Endothelial cell of umbilical vein (primary cell): ENCODE results near the gene ATXN7. TPM values are rescaled to one million over a fixed set of nuclear protein-coding genes. Genes with fewer than 3 reads are reported as not detected.

ENCODE experiments used
- BruUV-seq: library from RNA; stranded (reverse); fragments of 400-500 nt; replicated peaks from 2 replicates; lab custom pipeline; 2021; lab: Mats Ljungman, UMichigan
- CTCF ChIA-PET: fragments of 300-600, 350-600 bp; sonication (Branson Sonifier 250); formaldehyde crosslinking; loops from one replicate; lab custom pipeline; 2021; ENCODE audit warnings: antibody characterized with exemption, inconsistent platforms; lab: Charles Lee
- POLR2A ChIA-PET: fragments of 300-600, 350-600 bp; sonication (Branson Sonifier 250); formaldehyde crosslinking; loops from one replicate; lab custom pipeline; 2021; ENCODE audit warnings: antibody characterized with exemption, inconsistent platforms; lab: Charles Lee
- DNase-seq: peaks from one replicate; pipeline ENCODE4 v3.0.0-alpha.2; 2011; ENCODE audit warnings: low read depth, low spot score
- FAIRE-seq: peaks from 2 replicates; lab custom pipeline; 2011; peaks lifted over from hg19 to GRCh38; lab: Jason Lieb, UNC
- H2AFZ ChIP-seq: 2 replicates; pipeline ENCODE4 v1.6.0; 2012; ENCODE audit warnings: low read depth, low read length, control low read depth, inconsistent platforms
- H3K27ac ChIP-seq: 2 replicates; pipeline ENCODE4 v1.5.1; 2011; ENCODE audit warnings: low read depth, mild to moderate bottlenecking, control low read depth, low read length, moderate library complexity; ENCODE audit not compliant: insufficient read depth
- H3K27me3 ChIP-seq, 2 experiments: 2 replicates each; pipeline versions ENCODE4 v1.6.0 to v1.6.1; 2011; ENCODE audit warnings: low read length in 2 of 2, mixed read lengths in 1 of 2; ENCODE audit not compliant: control insufficient read depth in 2 of 2, insufficient read depth in 2 of 2
- H3K36me3 ChIP-seq, 2 experiments: 2 replicates in 1 of 2; 3 replicates in 1 of 2; pipeline ENCODE4 v1.5.1; 2011; ENCODE audit warnings: low read length in 2 of 2, mild to moderate bottlenecking in 1 of 2, moderate library complexity in 1 of 2; ENCODE audit not compliant: control insufficient read depth in 2 of 2, insufficient read depth in 2 of 2; ENCODE audit errors: extremely low read depth in 1 of 2
- H3K4me1 ChIP-seq: 3 replicates; pipeline ENCODE4 v1.5.1; 2011; ENCODE audit warnings: mild to moderate bottlenecking, low read length; ENCODE audit not compliant: control insufficient read depth, insufficient read depth; ENCODE audit errors: extremely low read depth
- H3K4me2 ChIP-seq: 2 replicates; pipeline ENCODE4 v1.6.1; 2011; ENCODE audit warnings: low read length, control low read depth, mixed read lengths; ENCODE audit not compliant: insufficient read depth
- H3K4me3 ChIP-seq, 3 experiments: fragments of 200-600 bp in 1 of 3; sonication (generic), shearing (Covaris generic) in 1 of 3; replicated peaks in 1 of 3; 2 replicates each; pipeline ENCODE4 v1.5.1; 2011 to 2016; ENCODE audit warnings: control low read depth in 3 of 3, low read length in 3 of 3, mild to moderate bottlenecking in 2 of 3, inconsistent platforms in 1 of 3, low read depth in 1 of 3, moderate library complexity in 1 of 3; ENCODE audit not compliant: insufficient read depth in 1 of 3
- H3K79me2 ChIP-seq: 2 replicates; pipeline ENCODE4 v1.6.0; 2012; ENCODE audit warnings: low read length, inconsistent platforms; ENCODE audit not compliant: control insufficient read depth, insufficient read depth
- H3K9ac ChIP-seq: replicated peaks from 2 replicates; pipeline ENCODE3; 2011; ENCODE audit warnings: low read length, control low read depth; ENCODE audit not compliant: insufficient read depth; ENCODE audit errors: extremely low read depth
- H3K9me1 ChIP-seq: replicated peaks from 3 replicates; pipeline ENCODE4 v1.6.0; 2011; ENCODE audit warnings: mild to moderate bottlenecking, low read length; ENCODE audit not compliant: control insufficient read depth, insufficient read depth; ENCODE audit errors: extremely low read depth
- H3K9me3 ChIP-seq: replicated peaks from 2 replicates; pipeline ENCODE4 v1.5.1; 2012; ENCODE audit warnings: low read length, inconsistent platforms; ENCODE audit not compliant: control insufficient read depth, insufficient read depth
- H4K20me1 ChIP-seq: replicated peaks from 2 replicates; pipeline ENCODE3; 2011; ENCODE audit warnings: mild to moderate bottlenecking, low read length; ENCODE audit not compliant: control insufficient read depth, insufficient read depth; ENCODE audit errors: extremely low read depth
- CTCF ChIP-seq, 2 donors: IDR thresholded peaks; 1 replicate in 1 of 2; 2 replicates in 1 of 2; pipeline ENCODE4 v1.5.1; 2011; ENCODE audit warnings: low read length in 2 of 2, mild to moderate bottlenecking in 2 of 2, moderate library complexity in 2 of 2, control low read depth in 1 of 2, inconsistent platforms in 1 of 2, low read depth in 1 of 2; ENCODE audit not compliant: insufficient read depth in 1 of 2; ENCODE audit errors: extremely low read depth in 1 of 2
- EZH2 ChIP-seq: IDR thresholded peaks from 2 replicates; pipeline ENCODE4 v1.6.1; 2012; ENCODE audit warnings: borderline replicate concordance, low read depth, mild to moderate bottlenecking, moderate library complexity, low read length, inconsistent platforms; ENCODE audit not compliant: severe bottlenecking
- FOS ChIP-seq: IDR thresholded peaks from 2 replicates; pipeline ENCODE4 v1.6.1; 2011; ENCODE audit warnings: mild to moderate bottlenecking, low read length, moderate library complexity, borderline replicate concordance; ENCODE audit not compliant: insufficient read depth
- GATA2 ChIP-seq: IDR thresholded peaks from 2 replicates; pipeline ENCODE4 v1.7.0; 2011; ENCODE audit warnings: low read depth, mild to moderate bottlenecking, moderate library complexity, mixed read lengths, low read length; ENCODE audit not compliant: insufficient read length, insufficient read depth
- JUN ChIP-seq: IDR thresholded peaks from 2 replicates; pipeline ENCODE4 v1.6.1; 2011; ENCODE audit warnings: borderline replicate concordance, low read depth; ENCODE audit not compliant: insufficient read length, insufficient read depth
- MYC ChIP-seq: IDR thresholded peaks from one replicate; pipeline ENCODE4 v1.6.1; 2011; ENCODE audit warnings: mild to moderate bottlenecking, low read depth, low read length
- POLR2A ChIP-seq: IDR thresholded peaks from 2 replicates; pipeline ENCODE4 v1.6.1; 2012; ENCODE audit warnings: low read depth, mild to moderate bottlenecking, control low read depth, low read length
- POLR2AphosphoS5 ChIP-seq: IDR thresholded peaks from 2 replicates; pipeline ENCODE4 v1.6.1; 2012; ENCODE audit warnings: low read depth, mild to moderate bottlenecking, control low read depth, low read length, moderate library complexity; ENCODE audit not compliant: insufficient read depth
- dilution Hi-C: fragments of 300-500 bp; cut with MboI; formaldehyde crosslinking; loops from one replicate; pipeline ENCODE4 v1.15.0; 2019; ENCODE audit warnings: low sequenced_read_pairs; ENCODE audit not compliant: extremely low pct_ligation_motif_present
- intact Hi-C: fragments of 100-400 bp; cut with micrococcal nuclease; formaldehyde crosslinking; loops from one replicate; pipeline ENCODE4 v1.10.0; 2022
- polyA plus RNA-seq, 4 experiments: library from polyadenylated mRNA; depleted of rRNA in 3 of 4; stranded (reverse) in 3 of 4; unstranded in 1 of 4; fragments of >200 nt; gene quantifications; 2 replicates each; pipeline versions ENCODE4 v1.2.1 to v1.2.3, GENCODE V29; 2011 to 2012; ENCODE audit warnings: missing spikeins in 1 of 4
- total RNA-seq: library from RNA; stranded (reverse); gene quantifications from 2 replicates; pipeline ENCODE4 v1.2.3, GENCODE V29; 2021
- TF ChIP-seq, protein P1 (sequence below): IDR thresholded peaks from 2 replicates; pipeline ENCODE4 v1.6.1; 2011; ENCODE audit not compliant: insufficient read depth, insufficient read length

ATXN7 gene
- total and polyA plus RNA-seq, 2 donors (not counting 3 experiments of a cell fraction or from before 2014, with no cell fraction given): 21.2 to 34.7 TPM

GRCh38 chr3:63908081-63908736, 44.5 kb downstream of the ATXN7 start:
- no peak for FAIRE-seq
- Histone ChIP-seq H3K4me2 (no peak overlapping the region), H4K20me1 (no peaks in the 10 kb centered on the region), H3K4me3 (no peak overlapping the region), H3K36me3 (no peaks in the 10 kb centered on the region), H3K4me1 (peaks cover 20% of the 10 kb centered on the region), H3K9ac (no peak overlapping the region), H3K79me2 (peaks cover 10% of the 10 kb centered on the region), H3K9me3 (no peaks in the 10 kb centered on the region), H3K27me3 (no peaks in the 10 kb centered on the region), H3K27ac (no peak overlapping the region), H2AFZ (no peak overlapping the region), H3K9me1 (no peaks in the 10 kb centered on the region)
- intact Hi-C loops (no loop called here), dilution Hi-C loops (no loop called here)
- ChIA-PET POLR2A (no interaction called here), CTCF (interaction anchor here (0.5 to 1.1 kb wide), 10 partner anchors 10 to 92 kb away, joined by 3 to 6 read pairs (median 3); partner anchors contain the start of genes ATXN7, C3orf49 and THOC7)
- DNase-seq: peak; percentile 41
- no TSS peak for BruUV-seq
- TF ChIP-seq MYC: no peak
- no peak for TF ChIP-seq GATA2
- TF ChIP-seq CTCF (IDR thresholded peaks at IDR 0.05; ENCODE audit: extremely low read depth in 1 of 2, insufficient read depth in 1 of 2, low read depth in 1 of 2, low read length in 2 of 2): no peak
- TF ChIP-seq POLR2AphosphoS5: no peak
- TF ChIP-seq EZH2: no peak
- no peak for TF ChIP-seq POLR2A
- TF ChIP-seq, protein P1, sequence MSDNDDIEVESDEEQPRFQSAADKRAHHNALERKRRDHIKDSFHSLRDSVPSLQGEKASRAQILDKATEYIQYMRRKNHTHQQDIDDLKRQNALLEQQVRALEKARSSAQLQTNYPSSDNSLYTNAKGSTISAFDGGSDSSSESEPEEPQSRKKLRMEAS: no peak
- no peak for TF ChIP-seq JUN
- no peak for TF ChIP-seq FOS
